ENCODE measurements around the gene ACY1. TPM values are rescaled to one million over a fixed set of nuclear protein-coding genes. Genes with fewer than 3 reads are reported as not detected.
A peak's percentile ranks its signal among the peaks of the same experiment; 100 is the strongest.

Gene ACY1
- total and polyA plus RNA-seq, 2 donors (not counting 3 experiments of a cell fraction or from before 2014, with no cell fraction given), result 13.4 to 32.9 TPM

DNA sequence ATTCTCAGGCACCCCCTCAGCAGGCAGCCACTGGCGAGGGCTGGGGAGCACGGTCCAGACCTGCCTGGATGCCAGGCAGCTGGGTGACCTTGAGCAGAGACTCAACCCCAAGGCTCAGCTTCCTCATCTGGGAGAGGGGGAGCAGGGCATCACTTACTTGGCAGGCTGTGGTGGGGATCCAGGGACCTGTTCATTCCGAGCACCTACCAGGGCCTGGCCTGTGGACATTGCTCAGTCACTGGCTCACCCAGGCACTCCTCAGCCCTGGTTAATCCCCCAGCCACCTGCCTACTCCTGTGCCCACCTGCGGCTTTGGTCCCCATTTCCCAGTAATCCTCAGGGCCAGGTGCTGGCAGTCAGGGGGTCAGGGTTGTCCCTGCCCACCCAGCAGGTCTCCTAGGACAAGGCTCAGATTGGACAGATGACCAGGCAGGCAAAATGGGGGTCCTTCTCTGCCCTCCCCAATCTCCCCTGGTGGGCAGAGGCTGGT is 21.6 kb downstream of the ACY1 start:
- Histone ChIP-seq H3K27ac (ENCODE audit: insufficient read depth, low read depth, low read length) (no peak overlapping the region), H3K27me3 (ENCODE audit: control insufficient read depth in 2 of 2, insufficient read depth in 2 of 2, low read length in 2 of 2) (no peaks in the 10 kb centered on the region), H3K36me3 (ENCODE audit: control insufficient read depth in 2 of 2, extremely low read depth in 1 of 2, insufficient read depth in 2 of 2, low read length in 2 of 2) (no peaks in the 10 kb centered on the region), H3K4me3 (replicated peaks in 1 of 3; ENCODE audit: insufficient read depth in 1 of 3, low read depth in 1 of 3, low read length in 3 of 3) (no peak overlapping the region), H3K4me1 (ENCODE audit: control insufficient read depth, extremely low read depth, insufficient read depth, low read length) (peaks cover 8% of the 10 kb centered on the region), H3K4me2 (ENCODE audit: insufficient read depth, low read length) (no peak overlapping the region), H4K20me1 (replicated peaks; ENCODE audit: control insufficient read depth, extremely low read depth, insufficient read depth, low read length) (no peaks in the 10 kb centered on the region), H3K79me2 (ENCODE audit: control insufficient read depth, insufficient read depth, low read length) (no peaks in the 10 kb centered on the region), H2AFZ (ENCODE audit: low read depth, low read length) (peak overlapping the region; percentile 58), H3K9ac (replicated peaks; ENCODE audit: extremely low read depth, insufficient read depth, low read length) (no peak overlapping the region), H3K9me1 (replicated peaks; ENCODE audit: control insufficient read depth, extremely low read depth, insufficient read depth, low read length) (no peaks in the 10 kb centered on the region), H3K9me3 (replicated peaks; ENCODE audit: control insufficient read depth, insufficient read depth, low read length) (no peaks in the 10 kb centered on the region)
- CTCF ChIA-PET, result interaction anchor here (0.7 to 10.4 kb wide), 19 partner anchors 8 to 150 kb away, joined by 3 to 260 read pairs (median 5); partner anchors contain the start of genes DUSP7 and POC1A
- DNase-seq (ENCODE audit: low read depth, low spot score) (no peak), FAIRE-seq (no peak)
- dilution Hi-C loops (cut with MboI; ENCODE audit: extremely low pct_ligation_motif_present, low sequenced_read_pairs), result no loop called here
- intact Hi-C loops (cut with micrococcal nuclease), result loop anchor here (5.0 kb wide), 2 partner anchors 192 to 212 kb away; partner anchors contain the start of gene ALAS1
- no TSS peak for BruUV-seq (replicated peaks)
- TF ChIP-seq FOS (IDR thresholded peaks at IDR 0.05; ENCODE audit: borderline replicate concordance, insufficient read depth, low read length) (no peak), EZH2 (IDR thresholded peaks at IDR 0.05; ENCODE audit: borderline replicate concordance, low read depth, low read length, severe bottlenecking) (no peak), POLR2A (IDR thresholded peaks at IDR 0.05; ENCODE audit: low read depth, low read length) (no peak), MYC (IDR thresholded peaks at IDR 0.05; ENCODE audit: low read depth, low read length) (no peak), POLR2AphosphoS5 (IDR thresholded peaks at IDR 0.05; ENCODE audit: insufficient read depth, low read depth, low read length) (no peak), GATA2 (IDR thresholded peaks at IDR 0.05; ENCODE audit: insufficient read depth, insufficient read length, low read depth, low read length) (no peak), JUN (IDR thresholded peaks at IDR 0.05; ENCODE audit: borderline replicate concordance, insufficient read depth, insufficient read length, low read depth) (no peak)
- TF ChIP-seq, protein P1, sequence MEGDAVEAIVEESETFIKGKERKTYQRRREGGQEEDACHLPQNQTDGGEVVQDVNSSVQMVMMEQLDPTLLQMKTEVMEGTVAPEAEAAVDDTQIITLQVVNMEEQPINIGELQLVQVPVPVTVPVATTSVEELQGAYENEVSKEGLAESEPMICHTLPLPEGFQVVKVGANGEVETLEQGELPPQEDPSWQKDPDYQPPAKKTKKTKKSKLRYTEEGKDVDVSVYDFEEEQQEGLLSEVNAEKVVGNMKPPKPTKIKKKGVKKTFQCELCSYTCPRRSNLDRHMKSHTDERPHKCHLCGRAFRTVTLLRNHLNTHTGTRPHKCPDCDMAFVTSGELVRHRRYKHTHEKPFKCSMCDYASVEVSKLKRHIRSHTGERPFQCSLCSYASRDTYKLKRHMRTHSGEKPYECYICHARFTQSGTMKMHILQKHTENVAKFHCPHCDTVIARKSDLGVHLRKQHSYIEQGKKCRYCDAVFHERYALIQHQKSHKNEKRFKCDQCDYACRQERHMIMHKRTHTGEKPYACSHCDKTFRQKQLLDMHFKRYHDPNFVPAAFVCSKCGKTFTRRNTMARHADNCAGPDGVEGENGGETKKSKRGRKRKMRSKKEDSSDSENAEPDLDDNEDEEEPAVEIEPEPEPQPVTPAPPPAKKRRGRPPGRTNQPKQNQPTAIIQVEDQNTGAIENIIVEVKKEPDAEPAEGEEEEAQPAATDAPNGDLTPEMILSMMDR (IDR thresholded peaks at IDR 0.05; ENCODE audit: extremely low read depth in 1 of 2, insufficient read depth in 1 of 2, low read depth in 1 of 2, low read length in 2 of 2), result no peak
- POLR2A ChIA-PET, result no interaction called here

All from endothelial cell of umbilical vein (primary cell).